Activated B cell treated with CpG ODN at 0.5 μM for 24 hours (primary cell): ENCODE measurements around the gene SPINK1. TPM values are rescaled to one million over a fixed set of nuclear protein-coding genes. Genes with fewer than 3 reads are reported as not detected.
A peak's percentile ranks its signal among the peaks of the same experiment; 100 is the strongest.
"Not testable (repeated sequence)": the region's sequence is repeated elsewhere in the genome, so short reads cannot be mapped to it uniquely, and the experiment has no call there.

ENCODE experiments used
- ATAC-seq: fragments of 200-7000 bp; cut with Tn5 transposase; one replicate; pipeline ENCODE4 v1.10.0; 2021; ENCODE audit warnings: low read depth, mild to moderate bottlenecking, moderate library complexity
- CTCF ChIA-PET: fragments of 350-600 bp; sonication (Branson Sonifier 250); formaldehyde crosslinking; loops from one replicate; lab custom pipeline; 2021; ENCODE audit warnings: antibody characterized with exemption; lab: Charles Lee
- POLR2A ChIA-PET: fragments of 350-600 bp; sonication (Branson Sonifier 250); formaldehyde crosslinking; loops from one replicate; lab custom pipeline; 2021; ENCODE audit warnings: antibody characterized with exemption; lab: Charles Lee
- DNase-seq: peaks from one replicate; pipeline ENCODE4 v3.0.0; 2022
- H3K27ac Mint-ChIP-seq: one replicate; pipeline ENCODE4 v1.8.0; 2020; ENCODE audit warnings: mixed read lengths
- H3K27me3 Mint-ChIP-seq: one replicate; pipeline ENCODE4 v1.8.0; 2021; ENCODE audit warnings: mixed read lengths
- H3K36me3 Mint-ChIP-seq: one replicate; pipeline ENCODE4 v1.8.0; 2021; ENCODE audit warnings: low read depth, mixed read lengths
- H3K4me1 Mint-ChIP-seq: one replicate; pipeline ENCODE4 v1.8.0; 2021; ENCODE audit warnings: mixed read lengths
- H3K4me3 Mint-ChIP-seq: one replicate; pipeline ENCODE4 v1.8.0; 2020; ENCODE audit warnings: mild to moderate bottlenecking, mixed read lengths
- H3K9me3 Mint-ChIP-seq: one replicate; pipeline ENCODE4 v1.8.0; 2020; ENCODE audit warnings: mixed read lengths
- CTCF ChIP-seq: fragments of 200-600 bp; IDR thresholded peaks from one replicate; pipeline ENCODE4 v1.8.0; 2022; ENCODE audit warnings: antibody characterized with exemption, mild to moderate bottlenecking
- intact Hi-C: fragments of 100-400 bp; cut with micrococcal nuclease; formaldehyde crosslinking; loops from one replicate; pipeline ENCODE4 v1.15.1; 2024
- total RNA-seq: library from RNA; stranded (reverse); gene quantifications from 2 replicates; pipeline ENCODE4 v1.2.3, GENCODE V29; 2022

SPINK1 gene
- total RNA-seq, 1 donor from 2014 or later, result not detected

DNA sequence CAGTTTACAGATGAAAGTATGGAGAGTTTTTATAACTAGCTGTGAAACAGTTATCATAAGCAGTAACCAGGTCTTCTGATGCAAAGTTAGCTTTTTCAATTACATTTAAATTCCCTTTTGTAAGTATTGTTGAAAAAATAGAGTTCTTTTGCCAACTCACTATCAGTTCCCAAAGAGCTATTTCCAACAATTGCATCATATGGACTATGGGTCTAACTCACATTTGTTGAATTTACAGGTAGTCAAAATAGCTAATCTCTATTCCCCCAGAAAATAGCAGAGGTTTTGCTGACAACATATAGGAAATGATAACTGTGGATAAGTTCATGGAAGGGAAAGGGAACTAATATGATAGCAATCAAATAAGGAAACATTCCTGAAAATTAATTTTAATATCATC lies 1.4 kb downstream of the SPINK1 start:
- no peak for DNase-seq
- no peak for ATAC-seq
- CTCF ChIA-PET, result interaction anchor here (0.9 kb wide), 1 partner anchor 202 kb away, joined by 3 read pairs; no protein-coding TSS in a partner anchor
- Mint-ChIP-seq H3K27ac (no peak overlapping the region), H3K36me3 (no peaks in the 10 kb centered on the region), H3K4me1 (no peaks in the 10 kb centered on the region), H3K27me3 (peaks cover 11% of the 10 kb centered on the region), H3K9me3 (no peaks in the 10 kb centered on the region), H3K4me3 (no peak overlapping the region)
- POLR2A ChIA-PET, result no interaction called here
- TF ChIP-seq CTCF, result no peak
- intact Hi-C loops, result no loop called here

- intact Hi-C loops, H3K4me1 Mint-ChIP-seq, H3K4me3 Mint-ChIP-seq: not testable (repeated sequence)
Observed at GRCh38 chr5:147827017-147827416, 4.5 kb downstream of the SPINK1 start.

DNA sequence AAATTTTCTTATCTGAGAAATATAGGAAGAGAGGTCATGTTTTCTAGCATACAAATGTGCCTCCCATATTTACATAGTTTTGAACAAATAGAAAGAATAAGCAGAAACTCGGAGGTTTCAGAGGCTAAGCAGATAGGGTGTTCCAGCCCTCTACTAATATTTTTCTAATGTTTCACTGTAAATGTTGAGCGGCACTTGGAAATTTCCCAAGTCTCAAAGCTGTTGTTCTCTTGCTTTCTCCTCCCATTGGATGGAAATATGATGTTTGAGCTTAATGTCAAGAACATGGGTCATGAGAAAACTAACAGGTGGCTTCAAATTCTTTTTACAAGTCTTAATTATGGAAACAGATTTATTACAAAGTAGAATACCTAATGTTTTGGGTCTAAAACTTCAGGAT lies 5.1 kb downstream of the SPINK1 start:
- no peaks in the 10 kb centered on the region for H3K36me3 Mint-ChIP-seq
- no peaks in the 10 kb centered on the region for H3K4me1 Mint-ChIP-seq
- H3K27ac Mint-ChIP-seq, result no peak overlapping the region
- no peaks in the 10 kb centered on the region for H3K9me3 Mint-ChIP-seq
- ChIA-PET POLR2A (no interaction called here), CTCF (interaction anchor here (5.9 kb wide), 1 partner anchor 197 kb away, joined by 135 read pairs; no protein-coding TSS in a partner anchor)
- DNase-seq, result no peak
- ATAC-seq, result no peak
- intact Hi-C loops, result no loop called here
- peaks cover 9% of the 10 kb centered on the region for H3K27me3 Mint-ChIP-seq
- TF ChIP-seq CTCF, result no peak
- no peak overlapping the region for H3K4me3 Mint-ChIP-seq

More at GRCh38 chr5:147827017-147827416, 4.5 kb downstream of the SPINK1 start:
- H3K9me3 Mint-ChIP-seq, H3K27ac Mint-ChIP-seq, H3K27me3 Mint-ChIP-seq, POLR2A ChIA-PET, ATAC-seq, DNase-seq, H3K36me3 Mint-ChIP-seq: not testable (repeated sequence)
- CTCF ChIA-PET, result interaction anchor here (5.9 kb wide), 1 partner anchor 198 kb away, joined by 135 read pairs; no protein-coding TSS in a partner anchor

DNA sequence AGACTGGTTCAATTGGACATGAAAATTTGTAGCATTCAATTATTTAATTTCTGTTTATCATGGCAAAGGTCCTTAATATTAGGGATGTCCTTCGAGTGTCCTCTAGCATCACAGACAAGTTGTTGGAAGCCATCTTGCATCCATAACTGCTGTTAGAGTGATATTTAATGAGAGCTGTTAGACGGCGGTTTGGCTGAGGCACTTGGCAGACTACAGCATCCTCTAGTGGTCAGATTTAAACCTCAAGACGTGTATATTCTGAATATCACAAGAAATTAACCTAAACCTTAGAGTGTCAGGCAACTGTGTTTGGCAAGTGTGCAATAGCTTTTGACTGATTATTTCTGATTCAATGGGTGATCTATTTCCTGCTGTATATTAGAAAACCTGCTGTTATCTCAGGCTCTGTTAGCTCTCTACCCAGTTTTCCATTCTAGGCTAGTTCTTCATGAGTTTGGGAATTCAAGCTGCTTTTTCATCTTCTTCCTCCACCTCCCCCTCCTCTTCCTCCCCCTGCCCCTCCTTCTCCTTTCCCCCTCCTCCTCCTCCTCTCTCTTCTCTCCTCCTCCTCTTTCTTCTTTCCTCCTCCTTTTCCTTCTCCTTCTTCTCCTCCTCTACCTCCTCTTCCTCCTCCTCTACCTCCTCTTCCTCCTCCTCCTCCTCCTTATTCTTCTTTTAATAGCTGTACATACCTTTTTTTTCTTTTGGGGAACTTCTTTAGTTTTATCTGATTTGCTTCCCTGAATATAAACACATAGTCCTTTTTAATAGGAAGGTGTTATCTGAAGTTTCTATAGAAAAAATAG lies 8.6 kb downstream of the SPINK1 start:
- peak; percentile 73 for TF ChIP-seq CTCF
- Mint-ChIP-seq H3K4me3 (no peak overlapping the region), H3K9me3 (no peaks in the 10 kb centered on the region), H3K27ac (no peak overlapping the region), H3K4me1 (no peaks in the 10 kb centered on the region), H3K27me3 (peaks cover 6% of the 10 kb centered on the region), H3K36me3 (no peaks in the 10 kb centered on the region)
- ChIA-PET CTCF (interaction anchor here (0.7 to 5.9 kb wide), 14 partner anchors 8 to 373 kb away, joined by 3 to 135 read pairs (median 4); partner anchors contain the start of gene JAKMIP2), POLR2A (no interaction called here)
- intact Hi-C loops, result loop anchor here (1.0 to 2.0 kb wide), 3 partner anchors 195 to 1280 kb away; no protein-coding TSS in a partner anchor
- ATAC-seq (peak; percentile 72), DNase-seq (no peak)

DNA sequence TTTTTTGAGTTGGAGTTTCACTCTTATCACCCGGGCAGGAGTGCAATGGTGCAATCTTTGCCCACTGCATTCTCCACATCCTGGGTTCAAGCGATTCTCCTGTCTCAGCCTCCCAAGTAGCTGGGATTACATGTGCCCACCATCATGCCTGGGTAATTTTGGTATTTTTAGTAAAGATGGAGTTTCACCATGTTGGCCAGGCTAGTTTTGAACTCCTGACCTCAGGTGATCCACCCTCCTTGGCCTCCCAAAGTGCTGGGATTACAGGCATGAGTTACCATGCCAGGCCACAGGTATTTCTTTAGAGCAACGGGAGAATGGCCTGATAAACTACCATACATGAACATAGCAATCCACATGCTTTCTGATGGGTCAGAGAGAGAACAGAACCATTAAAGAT lies 9.2 kb downstream of the SPINK1 start:
- DNase-seq, H3K4me3 Mint-ChIP-seq, H3K27ac Mint-ChIP-seq, H3K27me3 Mint-ChIP-seq, H3K4me1 Mint-ChIP-seq, H3K9me3 Mint-ChIP-seq, POLR2A ChIA-PET, H3K36me3 Mint-ChIP-seq, ATAC-seq: not testable (repeated sequence)
- intact Hi-C loops, result loop anchor here (1.0 to 2.0 kb wide), 3 partner anchors 194 to 1279 kb away; no protein-coding TSS in a partner anchor
- CTCF ChIA-PET, result interaction anchor here (0.7 to 5.9 kb wide), 12 partner anchors 7 to 373 kb away, joined by 3 to 135 read pairs (median 4); partner anchors contain the start of gene JAKMIP2

DNA sequence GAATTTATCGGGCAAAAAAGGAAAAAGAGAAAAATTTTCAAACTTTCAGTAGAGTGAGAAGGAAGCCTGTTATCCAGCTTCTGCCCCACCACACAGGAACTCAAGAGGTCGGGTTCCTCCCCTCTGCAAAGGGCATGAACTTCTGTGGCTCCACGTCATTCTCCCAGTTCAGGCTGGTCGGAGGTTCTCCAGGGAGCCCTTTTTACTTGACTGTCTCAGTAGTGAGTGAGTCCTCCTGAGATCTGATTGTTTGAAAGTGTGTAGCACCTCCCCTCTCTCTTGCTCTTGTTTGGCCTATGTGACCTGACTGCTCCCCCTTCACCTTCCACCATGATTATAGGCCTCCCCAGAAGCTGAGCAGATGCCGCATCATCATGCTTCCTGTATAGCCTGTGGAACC lies 9.7 kb downstream of the SPINK1 start:
- ChIA-PET POLR2A (no interaction called here), CTCF (interaction anchor here (1.5 to 5.9 kb wide), 2 partner anchors 193 to 368 kb away, joined by 5 to 135 read pairs; no protein-coding TSS in a partner anchor)
- no peak for ATAC-seq
- no peak for TF ChIP-seq CTCF
- Mint-ChIP-seq H3K36me3 (no peaks in the 10 kb centered on the region), H3K27me3 (peaks cover 4% of the 10 kb centered on the region), H3K9me3 (no peaks in the 10 kb centered on the region), H3K4me1 (no peaks in the 10 kb centered on the region), H3K27ac (no peak overlapping the region), H3K4me3 (no peak overlapping the region)
- intact Hi-C loops, result loop anchor here (1.0 to 2.0 kb wide), 3 partner anchors 193 to 1279 kb away; no protein-coding TSS in a partner anchor
- DNase-seq, result no peak
